Aortic smooth muscle cell (primary cell): ENCODE data around the gene MOGAT3. TPM values are rescaled to one million over a fixed set of nuclear protein-coding genes. Genes with fewer than 3 reads are reported as not detected.

Experiments
- total RNA-seq: library from RNA; depleted of rRNA; stranded (reverse); fragments of >200 nt; gene quantifications from 2 replicates; pipeline ENCODE4 v1.2.3, GENCODE V29; 2014

The MOGAT3 gene
- total RNA-seq, result not detected in 2 replicates

GRCh38 chr7:101200862-101201599, at the start of gene MOGAT3:
MOGAT3 (minus strand) TSS chr7:101201036; CDS start chr7:101200854, 182 bp downstream.

GRCh38 chr7:101244375-101245146, 43.7 kb upstream of the MOGAT3 start, which contains the start of gene FIS1:
FIS1 (minus strand) TSS chr7:101245081; CDS start chr7:101245004, 77 bp downstream.

GRCh38 chr7:101237206-101238067, 36.6 kb upstream of the MOGAT3 start, which contains the start of gene CLDN15:
CLDN15 (minus strand) TSS chr7:101237802; CDS start chr7:101237581, 221 bp downstream.

GRCh38 chr7:101217388-101218235, 16.8 kb upstream of the MOGAT3 start, which contains the start of the genes PLOD3 and ZNHIT1:
PLOD3 (minus strand) TSS chr7:101217581; CDS start chr7:101217274, 307 bp downstream.
ZNHIT1 (plus strand) TSS chr7:101218165; CDS start chr7:101218196, 31 bp downstream.

GRCh38 chr7:101180130-101180755, 20.6 kb downstream of the MOGAT3 start, which contains the start of gene NAT16:
NAT16 (minus strand) TSS chr7:101180293; CDS start chr7:101174807, 5,486 bp downstream.

GRCh38 chr7:101165075-101165957, 35.5 kb downstream of the MOGAT3 start, which contains the start of gene VGF:
VGF (minus strand) TSS chr7:101165569; CDS start chr7:101164843, 726 bp downstream.

GRCh38 chr7:101153969-101154692, 46.7 kb downstream of the MOGAT3 start, which contains the start of gene AP1S1:
AP1S1 (plus strand) TSS chr7:101154476; CDS start chr7:101154515, 39 bp downstream.

Other genes starting within 250 kb of the MOGAT3 start
- gene MUC12, start 231.5 kb downstream of the MOGAT3 start, total RNA-seq, result 0.13 and 0.37 TPM in 2 replicates
- gene MUC17, start 181.0 kb downstream of the MOGAT3 start, total RNA-seq, result under 0.01 TPM in 1 of 2 replicates, not detected in the other
- gene TRIM56, start 115.6 kb downstream of the MOGAT3 start, total RNA-seq, result 21.1 and 23.5 TPM in 2 replicates
- gene SERPINE1, start 73.9 kb downstream of the MOGAT3 start, total RNA-seq, result 413 and 548 TPM in 2 replicates
- gene AP1S1, start 46.6 kb downstream of the MOGAT3 start, total RNA-seq, result 142 and 151 TPM in 2 replicates
- 0.13 TPM in 1 of 2 replicates, not detected in the other for gene VGF, start 35.5 kb downstream of the MOGAT3 start, total RNA-seq
- not detected in 2 replicates for gene NAT16, start 20.7 kb downstream of the MOGAT3 start, total RNA-seq
- gene PLOD3, start 16.5 kb upstream of the MOGAT3 start, total RNA-seq, result 61.0 and 65.7 TPM in 2 replicates
- 97.1 and 98.0 TPM in 2 replicates for gene ZNHIT1, start 17.1 kb upstream of the MOGAT3 start, total RNA-seq
- gene CLDN15, start 36.8 kb upstream of the MOGAT3 start, total RNA-seq, result 1.4 and 1.8 TPM in 2 replicates
- gene FIS1, start 44.0 kb upstream of the MOGAT3 start, total RNA-seq, result 327 and 414 TPM in 2 replicates
- gene IFT22, start 120.8 kb upstream of the MOGAT3 start, total RNA-seq, result 26.8 and 29.9 TPM in 2 replicates
- gene COL26A1, start 161.8 kb upstream of the MOGAT3 start, total RNA-seq, result 0.12 TPM in 1 of 2 replicates, not detected in the other